Measurements from ENCODE around the gene LIN28A.

The LIN28A gene

GRCh38 chr1:26471498-26472319 is 61.1 kb downstream of the LIN28A start (continued):
- TF ChIP-seq BCL6B (tag by site-specific recombination; IDR thresholded peaks at IDR 0.05) (no peak), FEZF1 (tag by site-specific recombination; IDR thresholded peaks at IDR 0.05) (no peak), ZBTB21 (tag by site-specific recombination; IDR thresholded peaks at IDR 0.05) (no peak), ZNF10 (tag by site-specific recombination; IDR thresholded peaks at IDR 0.05) (no peak), ZSCAN30 (tag by site-specific recombination; IDR thresholded peaks at IDR 0.05) (peak; percentile 65), ZBTB49 (tag by site-specific recombination; IDR thresholded peaks at IDR 0.05; ENCODE audit: low read depth) (no peak), KLF7 (tag by site-specific recombination; IDR thresholded peaks at IDR 0.05; ENCODE audit: borderline replicate concordance) (no peak), SP2 (tag by site-specific recombination; IDR thresholded peaks at IDR 0.05) (peak; percentile 47), ZBTB10 (tag by site-specific recombination; IDR thresholded peaks at IDR 0.05) (peak; percentile 70), ZNF354C (tag by site-specific recombination; IDR thresholded peaks at IDR 0.05; ENCODE audit: borderline replicate concordance, low read depth) (no peak), RBAK (tag by site-specific recombination; IDR thresholded peaks at IDR 0.05) (no peak), ZEB2 (tag by site-specific recombination; IDR thresholded peaks at IDR 0.05) (peak; percentile 80), ZNF449 (tag by site-specific recombination; IDR thresholded peaks at IDR 0.05) (no peak; the same call in 1 of the 2 replicates), ZNF169 (tag by site-specific recombination; IDR thresholded peaks at IDR 0.05) (no peak), ZNF391 (tag by site-specific recombination; IDR thresholded peaks at IDR 0.05; ENCODE audit: borderline replicate concordance, low read depth) (no peak; the same call in 1 of the 2 replicates), SCRT2 (tag by site-specific recombination; IDR thresholded peaks at IDR 0.05) (peak; percentile 53), EGR2 (tag by site-specific recombination; IDR thresholded peaks at IDR 0.05; ENCODE audit: low read depth) (no peak), ZNF747 (tag by site-specific recombination; IDR thresholded peaks at IDR 0.05) (no peak), ZNF544 (tag by site-specific recombination; IDR thresholded peaks at IDR 0.05) (no peak), ZBTB26 (tag by site-specific recombination; optimal IDR thresholded peaks at IDR 0.05) (peak; percentile 90), ZNF394 (tag by site-specific recombination; IDR thresholded peaks at IDR 0.05; ENCODE audit: borderline replicate concordance) (peak; percentile 48; the same call in 1 of the 2 replicates), ZNF274 (IDR thresholded peaks at IDR 0.05; ENCODE audit: low read length) (no peak), ZNF274 (tag by site-specific recombination; IDR thresholded peaks at IDR 0.05; ENCODE audit: borderline replicate concordance) (no peak), ZNF292 (tag by site-specific recombination; IDR thresholded peaks at IDR 0.05; ENCODE audit: borderline replicate concordance, low read depth) (no peak)
- TF ChIP-seq, protein P1, sequence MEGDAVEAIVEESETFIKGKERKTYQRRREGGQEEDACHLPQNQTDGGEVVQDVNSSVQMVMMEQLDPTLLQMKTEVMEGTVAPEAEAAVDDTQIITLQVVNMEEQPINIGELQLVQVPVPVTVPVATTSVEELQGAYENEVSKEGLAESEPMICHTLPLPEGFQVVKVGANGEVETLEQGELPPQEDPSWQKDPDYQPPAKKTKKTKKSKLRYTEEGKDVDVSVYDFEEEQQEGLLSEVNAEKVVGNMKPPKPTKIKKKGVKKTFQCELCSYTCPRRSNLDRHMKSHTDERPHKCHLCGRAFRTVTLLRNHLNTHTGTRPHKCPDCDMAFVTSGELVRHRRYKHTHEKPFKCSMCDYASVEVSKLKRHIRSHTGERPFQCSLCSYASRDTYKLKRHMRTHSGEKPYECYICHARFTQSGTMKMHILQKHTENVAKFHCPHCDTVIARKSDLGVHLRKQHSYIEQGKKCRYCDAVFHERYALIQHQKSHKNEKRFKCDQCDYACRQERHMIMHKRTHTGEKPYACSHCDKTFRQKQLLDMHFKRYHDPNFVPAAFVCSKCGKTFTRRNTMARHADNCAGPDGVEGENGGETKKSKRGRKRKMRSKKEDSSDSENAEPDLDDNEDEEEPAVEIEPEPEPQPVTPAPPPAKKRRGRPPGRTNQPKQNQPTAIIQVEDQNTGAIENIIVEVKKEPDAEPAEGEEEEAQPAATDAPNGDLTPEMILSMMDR (tag by site-specific recombination; IDR thresholded peaks at IDR 0.05), result peak; percentile 69; the same call in 1 of the 2 replicates
- TF ChIP-seq, protein P2, sequence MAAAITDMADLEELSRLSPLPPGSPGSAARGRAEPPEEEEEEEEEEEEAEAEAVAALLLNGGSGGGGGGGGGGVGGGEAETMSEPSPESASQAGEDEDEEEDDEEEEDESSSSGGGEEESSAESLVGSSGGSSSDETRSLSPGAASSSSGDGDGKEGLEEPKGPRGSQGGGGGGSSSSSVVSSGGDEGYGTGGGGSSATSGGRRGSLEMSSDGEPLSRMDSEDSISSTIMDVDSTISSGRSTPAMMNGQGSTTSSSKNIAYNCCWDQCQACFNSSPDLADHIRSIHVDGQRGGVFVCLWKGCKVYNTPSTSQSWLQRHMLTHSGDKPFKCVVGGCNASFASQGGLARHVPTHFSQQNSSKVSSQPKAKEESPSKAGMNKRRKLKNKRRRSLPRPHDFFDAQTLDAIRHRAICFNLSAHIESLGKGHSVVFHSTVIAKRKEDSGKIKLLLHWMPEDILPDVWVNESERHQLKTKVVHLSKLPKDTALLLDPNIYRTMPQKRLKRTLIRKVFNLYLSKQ (tag by site-specific recombination; IDR thresholded peaks at IDR 0.05; ENCODE audit: borderline replicate concordance), result no peak

Data from HEK293 (cell line).